ENCODE measurements around the gene CASZ1.

Gene CASZ1

DNA sequence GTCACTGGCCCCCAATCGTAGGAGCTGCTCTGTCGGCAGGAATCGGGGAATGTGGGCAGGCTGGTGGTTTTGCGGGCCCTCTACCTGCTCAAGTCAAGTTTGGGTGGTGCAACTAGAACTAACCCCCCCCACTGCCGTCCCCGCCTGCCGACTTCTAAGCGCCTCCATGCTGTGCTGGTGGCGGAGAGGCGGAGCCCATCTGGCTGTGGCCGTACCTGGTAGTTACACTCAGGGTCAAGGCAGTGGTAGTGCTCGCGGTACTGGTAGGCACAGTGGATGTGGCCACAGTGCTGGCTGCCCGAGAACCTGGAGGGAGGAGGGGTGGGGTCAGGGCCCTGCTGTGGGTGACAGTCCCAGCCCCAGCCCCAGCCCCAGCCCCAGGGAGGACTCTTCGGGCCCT lies 140.0 kb downstream of the CASZ1 start:
- no peaks in the 10 kb centered on the region for H3K27me3 ChIP-seq (ENCODE audit: control insufficient read depth, insufficient read depth, low read length)
- no peaks in the 10 kb centered on the region for H3K9me3 ChIP-seq (ENCODE audit: control insufficient read depth, low read length)
- no peak overlapping the region for H2AFZ ChIP-seq
- H3K4me3 ChIP-seq (ENCODE audit: low read depth, low read length): no peak overlapping the region
- no peaks in the 10 kb centered on the region for H3K36me3 ChIP-seq (ENCODE audit: control insufficient read depth, insufficient read depth, low read length)
- no peak overlapping the region for H3K27ac ChIP-seq
- no peaks in the 10 kb centered on the region for H3K79me2 ChIP-seq
- H3K4me2 ChIP-seq (ENCODE audit: low read length): no peak overlapping the region
- no peaks in the 10 kb centered on the region for H3K4me1 ChIP-seq
- H3K9ac ChIP-seq: no peak overlapping the region
- TF ChIP-seq, protein P1, sequence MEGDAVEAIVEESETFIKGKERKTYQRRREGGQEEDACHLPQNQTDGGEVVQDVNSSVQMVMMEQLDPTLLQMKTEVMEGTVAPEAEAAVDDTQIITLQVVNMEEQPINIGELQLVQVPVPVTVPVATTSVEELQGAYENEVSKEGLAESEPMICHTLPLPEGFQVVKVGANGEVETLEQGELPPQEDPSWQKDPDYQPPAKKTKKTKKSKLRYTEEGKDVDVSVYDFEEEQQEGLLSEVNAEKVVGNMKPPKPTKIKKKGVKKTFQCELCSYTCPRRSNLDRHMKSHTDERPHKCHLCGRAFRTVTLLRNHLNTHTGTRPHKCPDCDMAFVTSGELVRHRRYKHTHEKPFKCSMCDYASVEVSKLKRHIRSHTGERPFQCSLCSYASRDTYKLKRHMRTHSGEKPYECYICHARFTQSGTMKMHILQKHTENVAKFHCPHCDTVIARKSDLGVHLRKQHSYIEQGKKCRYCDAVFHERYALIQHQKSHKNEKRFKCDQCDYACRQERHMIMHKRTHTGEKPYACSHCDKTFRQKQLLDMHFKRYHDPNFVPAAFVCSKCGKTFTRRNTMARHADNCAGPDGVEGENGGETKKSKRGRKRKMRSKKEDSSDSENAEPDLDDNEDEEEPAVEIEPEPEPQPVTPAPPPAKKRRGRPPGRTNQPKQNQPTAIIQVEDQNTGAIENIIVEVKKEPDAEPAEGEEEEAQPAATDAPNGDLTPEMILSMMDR (IDR thresholded peaks at IDR 0.05): no peak

DNA sequence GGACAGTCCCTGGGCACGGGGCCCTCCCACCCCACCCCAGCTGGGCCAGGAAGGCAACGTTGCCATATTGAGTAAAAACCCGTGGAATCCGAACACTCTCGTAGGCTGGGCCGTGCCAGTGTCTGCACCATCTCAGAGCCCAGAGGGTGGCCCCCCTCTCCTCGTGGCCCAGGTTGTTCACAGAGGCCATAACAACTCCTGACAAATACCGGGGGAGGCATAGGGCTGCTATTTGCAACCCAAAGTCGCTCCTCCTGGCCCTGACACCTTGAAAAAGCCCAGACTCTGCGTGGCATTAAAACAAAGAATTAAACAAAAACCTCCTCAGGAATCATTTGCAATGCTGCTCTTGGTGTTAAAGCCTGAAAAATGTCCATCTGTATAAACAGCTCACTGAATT lies 141.4 kb downstream of the CASZ1 start:
- Histone ChIP-seq H3K9me3 (ENCODE audit: control insufficient read depth, low read length) (no peaks in the 10 kb centered on the region), H3K36me3 (ENCODE audit: control insufficient read depth, insufficient read depth, low read length) (no peaks in the 10 kb centered on the region), H3K4me2 (ENCODE audit: low read length) (no peak overlapping the region), H3K4me1 (no peaks in the 10 kb centered on the region), H3K4me3 (ENCODE audit: low read depth, low read length) (no peak overlapping the region), H3K27ac (no peak overlapping the region), H3K79me2 (no peaks in the 10 kb centered on the region), H3K9ac (no peak overlapping the region), H2AFZ (no peak overlapping the region), H3K27me3 (ENCODE audit: control insufficient read depth, insufficient read depth, low read length) (no peaks in the 10 kb centered on the region)
- TF ChIP-seq, protein P1 (IDR thresholded peaks at IDR 0.05): no peak

DNA sequence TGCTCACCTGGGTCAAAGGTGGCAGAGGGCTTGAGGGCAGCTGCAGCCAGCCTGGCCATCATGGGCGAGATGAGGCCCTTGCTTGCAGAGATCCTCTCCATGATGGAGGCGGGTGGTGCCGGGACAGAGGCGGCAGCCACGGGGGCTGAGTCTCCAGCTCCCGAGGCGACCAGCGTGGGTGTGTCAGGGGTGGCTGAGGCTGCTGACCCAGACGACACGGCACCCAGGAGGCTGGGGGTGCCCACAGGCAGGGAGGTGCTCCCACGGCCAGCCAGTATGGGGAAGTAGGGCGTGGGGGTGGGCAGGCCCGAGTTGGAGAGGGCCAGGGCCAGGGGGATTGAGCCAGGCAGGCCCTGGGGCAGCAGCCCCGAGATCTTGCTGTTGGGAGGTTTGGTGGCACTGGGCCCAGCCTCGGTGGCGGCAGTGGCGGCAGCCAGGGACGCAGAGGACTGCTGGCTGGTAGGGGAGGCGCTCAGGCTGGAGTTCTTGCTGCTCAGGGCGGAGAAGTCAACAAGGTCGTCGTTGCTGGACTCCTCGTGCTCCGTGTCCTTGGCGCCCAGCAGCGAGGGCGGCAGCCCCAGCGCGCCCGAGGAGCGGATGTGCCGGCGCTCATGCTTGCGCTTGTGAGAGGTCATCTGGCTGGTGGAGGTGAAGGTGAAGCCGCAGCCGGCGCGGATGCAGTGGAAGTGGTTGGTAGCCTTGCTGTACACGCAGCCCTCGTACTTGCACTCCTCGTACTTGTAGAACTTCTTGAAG lies 142.9 kb downstream of the CASZ1 start:
- H3K4me1 ChIP-seq: no peaks in the 10 kb centered on the region
- TF ChIP-seq, protein P1 (IDR thresholded peaks at IDR 0.05): no peak
- H3K27ac ChIP-seq: no peak overlapping the region
- no peak overlapping the region for H3K9ac ChIP-seq
- no peak overlapping the region for H2AFZ ChIP-seq
- no peaks in the 10 kb centered on the region for H3K27me3 ChIP-seq (ENCODE audit: control insufficient read depth, insufficient read depth, low read length)
- no peaks in the 10 kb centered on the region for H3K9me3 ChIP-seq (ENCODE audit: control insufficient read depth, low read length)
- no peaks in the 10 kb centered on the region for H3K79me2 ChIP-seq
- no peak overlapping the region for H3K4me2 ChIP-seq (ENCODE audit: low read length)
- H3K36me3 ChIP-seq (ENCODE audit: control insufficient read depth, insufficient read depth, low read length): no peaks in the 10 kb centered on the region
- no peak overlapping the region for H3K4me3 ChIP-seq (ENCODE audit: low read depth, low read length)

DNA sequence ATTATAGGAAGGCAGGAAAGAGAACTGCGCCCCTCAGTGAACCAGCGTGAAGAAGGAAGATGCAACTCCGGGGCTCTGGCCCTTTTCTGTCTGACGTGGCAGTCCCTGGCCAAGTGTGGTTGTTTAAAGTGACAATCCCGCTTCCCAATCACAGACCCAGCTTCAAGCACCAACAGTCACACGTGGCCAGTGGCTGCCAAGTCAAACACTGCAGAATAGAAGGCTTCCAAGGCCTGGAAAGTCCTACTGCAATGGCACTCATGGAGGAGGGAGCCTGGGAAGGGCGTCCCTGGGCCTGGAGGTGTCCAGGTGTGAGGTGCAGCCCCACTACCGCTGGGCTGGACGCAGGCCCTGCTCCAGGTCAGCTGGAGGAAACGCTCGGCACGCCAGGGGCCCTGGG lies 143.8 kb downstream of the CASZ1 start:
- no peaks in the 10 kb centered on the region for H3K4me1 ChIP-seq
- H3K27me3 ChIP-seq (ENCODE audit: control insufficient read depth, insufficient read depth, low read length): no peaks in the 10 kb centered on the region
- H3K79me2 ChIP-seq: no peaks in the 10 kb centered on the region
- H3K9me3 ChIP-seq (ENCODE audit: control insufficient read depth, low read length): no peaks in the 10 kb centered on the region
- no peak overlapping the region for H3K4me2 ChIP-seq (ENCODE audit: low read length)
- H3K27ac ChIP-seq: no peak overlapping the region
- no peak overlapping the region for H3K9ac ChIP-seq
- no peaks in the 10 kb centered on the region for H3K36me3 ChIP-seq (ENCODE audit: control insufficient read depth, insufficient read depth, low read length)
- no peak overlapping the region for H3K4me3 ChIP-seq (ENCODE audit: low read depth, low read length)
- TF ChIP-seq, protein P1 (IDR thresholded peaks at IDR 0.05): no peak
- no peak overlapping the region for H2AFZ ChIP-seq

DNA sequence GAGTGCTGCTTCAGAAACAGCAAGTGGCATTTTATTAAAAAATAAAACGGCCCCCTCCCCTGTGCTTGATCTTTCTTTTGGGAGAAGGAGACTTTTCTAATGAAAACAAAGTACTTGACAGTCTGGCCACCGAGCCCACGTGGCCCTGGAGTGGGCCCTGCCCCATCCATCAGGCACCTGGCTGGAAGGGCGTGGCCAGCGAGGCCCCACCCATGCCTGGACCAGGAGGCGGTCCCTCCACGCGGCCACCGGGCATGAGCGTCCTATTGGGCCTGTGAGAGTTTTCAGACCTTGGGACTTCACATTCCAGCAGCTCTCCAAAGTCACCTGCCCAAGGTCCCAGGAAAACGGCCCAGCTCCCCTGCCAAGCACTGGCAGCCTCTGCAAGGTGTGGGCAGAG lies 144.7 kb downstream of the CASZ1 start:
- H3K36me3 ChIP-seq (ENCODE audit: control insufficient read depth, insufficient read depth, low read length): no peaks in the 10 kb centered on the region
- no peaks in the 10 kb centered on the region for H3K9me3 ChIP-seq (ENCODE audit: control insufficient read depth, low read length)
- no peak overlapping the region for H2AFZ ChIP-seq
- no peak overlapping the region for H3K4me2 ChIP-seq (ENCODE audit: low read length)
- TF ChIP-seq, protein P1 (IDR thresholded peaks at IDR 0.05): no peak
- H3K4me1 ChIP-seq: no peaks in the 10 kb centered on the region
- no peak overlapping the region for H3K27ac ChIP-seq
- H3K9ac ChIP-seq: no peak overlapping the region
- no peaks in the 10 kb centered on the region for H3K27me3 ChIP-seq (ENCODE audit: control insufficient read depth, insufficient read depth, low read length)
- H3K79me2 ChIP-seq: no peaks in the 10 kb centered on the region
- no peak overlapping the region for H3K4me3 ChIP-seq (ENCODE audit: low read depth, low read length)
